Activated B cell treated with CpG ODN at 0.5 μM for 24 hours (primary cell): Measurements from ENCODE around the gene B4GALT7. TPM values are rescaled to one million over a fixed set of nuclear protein-coding genes. Genes with fewer than 3 reads are reported as not detected.

Experiments used
- ATAC-seq: fragments of 200-7000 bp; cut with Tn5 transposase; one replicate; pipeline ENCODE4 v1.10.0; 2021; ENCODE audit warnings: low read depth, mild to moderate bottlenecking, moderate library complexity
- CTCF ChIA-PET: fragments of 350-600 bp; sonication (Branson Sonifier 250); formaldehyde crosslinking; loops from one replicate; lab custom pipeline; 2021; ENCODE audit warnings: antibody characterized with exemption; lab: Charles Lee
- POLR2A ChIA-PET: fragments of 350-600 bp; sonication (Branson Sonifier 250); formaldehyde crosslinking; loops from one replicate; lab custom pipeline; 2021; ENCODE audit warnings: antibody characterized with exemption; lab: Charles Lee
- DNase-seq: peaks from one replicate; pipeline ENCODE4 v3.0.0; 2022
- H3K27ac Mint-ChIP-seq: one replicate; pipeline ENCODE4 v1.8.0; 2020; ENCODE audit warnings: mixed read lengths
- H3K27me3 Mint-ChIP-seq: one replicate; pipeline ENCODE4 v1.8.0; 2021; ENCODE audit warnings: mixed read lengths
- H3K36me3 Mint-ChIP-seq: one replicate; pipeline ENCODE4 v1.8.0; 2021; ENCODE audit warnings: low read depth, mixed read lengths
- H3K4me1 Mint-ChIP-seq: one replicate; pipeline ENCODE4 v1.8.0; 2021; ENCODE audit warnings: mixed read lengths
- H3K4me3 Mint-ChIP-seq: one replicate; pipeline ENCODE4 v1.8.0; 2020; ENCODE audit warnings: mild to moderate bottlenecking, mixed read lengths
- H3K9me3 Mint-ChIP-seq: one replicate; pipeline ENCODE4 v1.8.0; 2020; ENCODE audit warnings: mixed read lengths
- intact Hi-C: fragments of 100-400 bp; cut with micrococcal nuclease; formaldehyde crosslinking; loops from one replicate; pipeline ENCODE4 v1.15.1; 2024
- total RNA-seq: library from RNA; stranded (reverse); gene quantifications from 2 replicates; pipeline ENCODE4 v1.2.3, GENCODE V29; 2022
- TF ChIP-seq, protein P1 (sequence below): fragments of 200-600 bp; IDR thresholded peaks from one replicate; pipeline ENCODE4 v1.8.0; 2022; ENCODE audit warnings: antibody characterized with exemption, mild to moderate bottlenecking

Gene B4GALT7
- total RNA-seq, 1 donor from 2014 or later = 42.3 TPM

DNA sequence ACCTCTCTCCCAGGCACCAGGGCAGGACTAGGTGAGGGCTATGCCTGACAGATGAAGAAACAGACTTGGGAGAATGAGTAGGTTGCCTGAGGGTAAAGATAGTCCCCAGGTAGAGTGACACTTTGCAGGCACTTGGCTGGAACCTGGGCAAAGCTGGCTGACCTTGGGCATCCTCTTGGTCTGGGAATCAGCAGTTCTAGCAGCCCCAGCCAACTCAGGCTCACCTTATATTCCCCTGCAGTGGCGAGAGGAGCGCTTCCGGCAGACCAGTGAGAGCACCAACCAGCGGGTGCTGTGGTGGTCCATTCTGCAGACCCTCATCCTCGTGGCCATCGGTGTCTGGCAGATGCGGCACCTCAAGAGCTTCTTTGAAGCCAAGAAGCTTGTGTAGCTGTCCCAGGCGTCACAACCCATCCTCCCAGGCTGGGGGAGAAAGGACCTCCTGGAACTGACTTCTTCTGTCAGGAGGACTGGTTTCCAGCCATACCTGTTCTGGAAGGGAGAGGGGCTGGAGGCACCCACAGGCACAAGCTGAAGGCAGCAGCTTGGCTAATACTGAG, 4.8 kb upstream of the B4GALT7 start:
- POLR2A ChIA-PET = no interaction called here
- Mint-ChIP-seq H3K36me3 (peaks cover 39% of the 10 kb centered on the region), H3K27ac (no peak overlapping the region), H3K9me3 (no peaks in the 10 kb centered on the region), H3K27me3 (peaks cover 2% of the 10 kb centered on the region), H3K4me3 (no peak overlapping the region), H3K4me1 (peaks cover 29% of the 10 kb centered on the region)
- ATAC-seq = no peak
- TF ChIP-seq, protein P1, sequence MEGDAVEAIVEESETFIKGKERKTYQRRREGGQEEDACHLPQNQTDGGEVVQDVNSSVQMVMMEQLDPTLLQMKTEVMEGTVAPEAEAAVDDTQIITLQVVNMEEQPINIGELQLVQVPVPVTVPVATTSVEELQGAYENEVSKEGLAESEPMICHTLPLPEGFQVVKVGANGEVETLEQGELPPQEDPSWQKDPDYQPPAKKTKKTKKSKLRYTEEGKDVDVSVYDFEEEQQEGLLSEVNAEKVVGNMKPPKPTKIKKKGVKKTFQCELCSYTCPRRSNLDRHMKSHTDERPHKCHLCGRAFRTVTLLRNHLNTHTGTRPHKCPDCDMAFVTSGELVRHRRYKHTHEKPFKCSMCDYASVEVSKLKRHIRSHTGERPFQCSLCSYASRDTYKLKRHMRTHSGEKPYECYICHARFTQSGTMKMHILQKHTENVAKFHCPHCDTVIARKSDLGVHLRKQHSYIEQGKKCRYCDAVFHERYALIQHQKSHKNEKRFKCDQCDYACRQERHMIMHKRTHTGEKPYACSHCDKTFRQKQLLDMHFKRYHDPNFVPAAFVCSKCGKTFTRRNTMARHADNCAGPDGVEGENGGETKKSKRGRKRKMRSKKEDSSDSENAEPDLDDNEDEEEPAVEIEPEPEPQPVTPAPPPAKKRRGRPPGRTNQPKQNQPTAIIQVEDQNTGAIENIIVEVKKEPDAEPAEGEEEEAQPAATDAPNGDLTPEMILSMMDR = no peak
- CTCF ChIA-PET = no interaction called here
- DNase-seq = no peak
- intact Hi-C loops = loop anchor here (10.0 kb wide), 1 partner anchor 200 kb away; no protein-coding TSS in a partner anchor

DNA sequence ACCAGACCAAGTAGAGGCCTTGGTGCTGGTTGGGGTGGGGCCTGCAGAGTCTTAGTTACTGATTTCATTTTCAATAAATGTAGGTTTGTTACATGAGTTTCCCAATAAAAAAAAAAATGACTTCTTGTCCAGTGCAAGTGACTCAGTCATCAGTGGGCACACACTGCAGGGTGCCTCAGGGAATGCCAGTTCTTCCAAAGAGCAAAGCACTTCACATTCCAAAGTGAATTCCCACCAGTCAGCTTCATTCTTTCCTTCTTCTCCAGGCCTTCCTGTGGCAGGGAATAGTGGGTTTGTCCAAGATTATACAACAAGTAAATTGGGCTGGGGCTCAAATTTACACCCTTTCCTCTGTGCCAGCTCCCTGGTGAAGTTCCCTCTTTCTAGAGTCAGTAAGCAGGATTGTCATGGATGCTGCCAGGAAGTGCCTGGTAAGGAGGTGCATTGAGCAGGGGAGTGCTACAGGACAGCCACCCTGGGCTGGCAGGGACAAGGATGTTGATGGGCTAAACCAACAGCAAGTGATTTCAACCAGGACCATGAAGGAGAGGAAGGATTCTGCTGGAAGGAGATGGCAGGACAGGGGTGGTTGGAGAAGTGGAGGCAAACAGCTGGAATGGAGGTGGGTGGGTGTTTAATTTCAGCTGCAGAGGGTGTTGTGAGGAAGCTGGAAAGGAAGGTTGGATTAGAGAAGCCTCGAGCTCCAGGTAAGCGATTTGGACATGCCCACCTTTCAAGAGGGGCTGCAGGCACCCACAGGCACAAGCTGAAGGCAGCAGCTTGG, 3.7 kb upstream of the B4GALT7 start:
- Mint-ChIP-seq H3K4me1 (peaks cover 38% of the 10 kb centered on the region), H3K36me3 (peaks cover 44% of the 10 kb centered on the region), H3K27me3 (no peaks in the 10 kb centered on the region), H3K9me3 (no peaks in the 10 kb centered on the region), H3K27ac (no peak overlapping the region), H3K4me3 (no peak overlapping the region)
- POLR2A ChIA-PET = no interaction called here
- intact Hi-C loops = loop anchor here (10.0 kb wide), 1 partner anchor 201 kb away; no protein-coding TSS in a partner anchor
- DNase-seq = no peak
- CTCF ChIA-PET = no interaction called here
- ATAC-seq = no peak
- TF ChIP-seq, protein P1 = no peak

- no peaks in the 10 kb centered on the region for H3K9me3 Mint-ChIP-seq
- H3K27me3 Mint-ChIP-seq = no peaks in the 10 kb centered on the region
- DNase-seq = no peak
- ChIA-PET POLR2A (no interaction called here), CTCF (no interaction called here)
- ATAC-seq = no peak
- H3K4me1 Mint-ChIP-seq = peaks cover 39% of the 10 kb centered on the region
- H3K4me3 Mint-ChIP-seq = no peak overlapping the region
- peaks cover 44% of the 10 kb centered on the region for H3K36me3 Mint-ChIP-seq
- TF ChIP-seq, protein P1 = no peak
- intact Hi-C loops = loop anchor here (10.0 kb wide), 1 partner anchor 202 kb away; no protein-coding TSS in a partner anchor
- no peak overlapping the region for H3K27ac Mint-ChIP-seq
Measured at GRCh38 chr5:177596775-177597238, 3.1 kb upstream of the B4GALT7 start.

GRCh38 chr5:177598477-177598876, 1.5 kb upstream of the B4GALT7 start:
- ATAC-seq (no peak), DNase-seq (no peak)
- H3K9me3 Mint-ChIP-seq = no peaks in the 10 kb centered on the region
- TF ChIP-seq, protein P1 = no peak
- H3K4me1 Mint-ChIP-seq = peaks cover 30% of the 10 kb centered on the region
- intact Hi-C loops = loop anchor here (10.0 kb wide), 1 partner anchor 204 kb away; no protein-coding TSS in a partner anchor
- peaks cover 40% of the 10 kb centered on the region for H3K36me3 Mint-ChIP-seq
- CTCF ChIA-PET = interaction anchor here (1.5 kb wide), 1 partner anchor 9 kb away, joined by 7 read pairs; no protein-coding TSS in a partner anchor
- POLR2A ChIA-PET = interaction anchor here (0.6 to 3.4 kb wide), 4 partner anchors 9 to 246 kb away, joined by 3 to 28 read pairs (median 10); partner anchors contain the start of genes DOK3 and LMAN2
- H3K27me3 Mint-ChIP-seq = no peaks in the 10 kb centered on the region
- peak overlapping the region; percentile 79 for H3K4me3 Mint-ChIP-seq
- no peak overlapping the region for H3K27ac Mint-ChIP-seq
